Activated T-helper 1 cell treated with anti-CD3 and anti-CD28 coated beads, Interleukin-12 subunit alpha, Interleukin-12 subunit beta, Interleukin-2, Interleukin-4 antibody, amounts not matched to agents 30 ng/mL and 10 ng/mL and 1 ng/mL, durations not matched to agents 14 hours and 24 hours and 36 hours (primary cell): ENCODE data around the gene DOCK9. TPM values are rescaled to one million over a fixed set of nuclear protein-coding genes. Genes with fewer than 3 reads are reported as not detected.
"Not testable (repeated sequence)": the region's sequence is repeated elsewhere in the genome, so short reads cannot be mapped to it uniquely, and the experiment has no call there.

ENCODE experiments used
- DNase-seq: peaks from one replicate; pipeline ENCODE4 v3.0.0; 2021; ENCODE audit warnings: low spot score
- H3K27ac Mint-ChIP-seq: one replicate; pipeline ENCODE4 v1.8.0; 2021; ENCODE audit warnings: mild to moderate bottlenecking, mixed read lengths
- H3K27me3 Mint-ChIP-seq: one replicate; pipeline ENCODE4 v1.8.0; 2022; ENCODE audit warnings: mild to moderate bottlenecking, moderate library complexity, mixed read lengths; ENCODE audit not compliant: insufficient read depth
- H3K36me3 Mint-ChIP-seq: one replicate; pipeline ENCODE4 v1.8.0; 2021; ENCODE audit warnings: low read depth, mixed read lengths
- H3K4me1 Mint-ChIP-seq: one replicate; pipeline ENCODE4 v1.8.0; 2021; ENCODE audit warnings: low read depth, mixed read lengths
- H3K4me3 Mint-ChIP-seq: one replicate; pipeline ENCODE4 v1.8.0; 2021; ENCODE audit warnings: mild to moderate bottlenecking, moderate library complexity, mixed read lengths
- H3K9me3 Mint-ChIP-seq: one replicate; pipeline ENCODE4 v1.8.0; 2021; ENCODE audit warnings: mixed read lengths
- intact Hi-C: fragments of 100-400 bp; cut with micrococcal nuclease; formaldehyde crosslinking; loops from one replicate; pipeline ENCODE4 v1.15.1; 2024
- total RNA-seq: library from RNA; stranded (reverse); gene quantifications from 2 replicates; pipeline ENCODE4 v1.2.3, GENCODE V29; 2022

The DOCK9 gene
- total RNA-seq, 1 donor from 2014 or later, result 36.0 TPM

DNA sequence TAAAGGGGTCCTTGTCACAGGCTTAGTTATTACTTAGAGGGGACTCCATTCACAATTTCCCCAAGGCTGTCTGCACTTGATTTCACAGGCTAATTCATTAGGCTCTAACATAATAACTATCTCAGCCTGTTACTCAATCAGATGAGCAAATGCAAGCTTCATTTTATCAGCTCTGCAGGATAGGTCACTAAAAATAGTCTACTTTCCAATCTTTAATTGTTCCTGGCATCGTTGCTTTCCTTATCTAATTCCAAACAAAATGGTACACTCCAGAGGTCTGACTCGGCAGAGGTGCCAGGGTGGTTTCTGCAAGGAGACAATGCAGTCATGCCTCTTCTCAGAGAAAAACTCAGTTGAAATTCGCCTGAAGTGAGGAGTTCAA lies 155.6 kb downstream of the DOCK9 start:
- Mint-ChIP-seq H3K4me1 (peaks cover 8% of the 10 kb centered on the region), H3K9me3 (no peaks in the 10 kb centered on the region), H3K27ac (no peak overlapping the region), H3K36me3 (peaks cover 31% of the 10 kb centered on the region), H3K27me3 (no peaks in the 10 kb centered on the region), H3K4me3 (no peak overlapping the region)
- intact Hi-C loops, result no loop called here
- DNase-seq, result no peak

DNA sequence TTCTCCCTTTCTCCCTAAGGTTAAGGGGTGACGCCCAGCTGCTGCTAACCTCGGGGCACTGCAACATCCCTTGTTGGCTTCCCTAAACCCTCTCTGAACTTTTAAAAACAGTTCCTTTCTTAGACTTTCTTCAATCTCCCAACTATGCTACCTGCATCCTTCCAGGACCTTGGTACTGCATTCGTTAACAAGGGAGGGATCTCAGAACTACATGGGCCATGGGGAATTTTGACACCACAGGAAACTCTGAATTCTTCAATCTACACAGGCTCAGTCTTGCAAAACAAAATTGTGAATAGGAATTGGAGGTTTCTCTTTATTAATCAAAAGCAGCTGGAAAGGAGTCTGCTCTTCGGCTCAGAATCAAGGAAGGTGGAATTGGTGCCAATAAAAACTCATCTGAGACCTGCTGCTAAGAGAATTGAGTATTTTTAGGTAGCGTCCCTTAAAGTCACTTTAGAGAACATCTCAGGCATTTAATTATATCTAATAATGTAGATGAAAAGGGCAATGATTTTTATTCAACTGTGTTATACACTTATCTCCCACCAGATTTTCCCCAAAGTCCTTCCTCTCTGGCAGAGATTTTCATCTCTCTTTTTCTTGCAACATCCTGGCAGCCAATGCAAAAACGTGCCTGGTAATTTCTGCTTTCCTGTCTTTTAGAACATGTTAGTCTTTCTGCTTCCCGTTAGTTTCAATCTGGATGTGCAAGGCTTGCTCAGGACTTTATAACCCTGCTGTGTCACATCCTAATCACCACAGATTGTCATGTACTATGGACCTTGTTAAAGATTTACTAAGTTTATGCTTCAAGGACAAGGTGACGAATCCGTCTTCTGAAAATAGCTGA lies 156.3 kb downstream of the DOCK9 start:
- Mint-ChIP-seq H3K4me1 (peaks cover 7% of the 10 kb centered on the region), H3K36me3 (peaks cover 29% of the 10 kb centered on the region), H3K27me3 (no peaks in the 10 kb centered on the region), H3K4me3 (no peak overlapping the region), H3K27ac (no peak overlapping the region), H3K9me3 (no peaks in the 10 kb centered on the region)
- intact Hi-C loops, result no loop called here
- DNase-seq, result no peak

DNA sequence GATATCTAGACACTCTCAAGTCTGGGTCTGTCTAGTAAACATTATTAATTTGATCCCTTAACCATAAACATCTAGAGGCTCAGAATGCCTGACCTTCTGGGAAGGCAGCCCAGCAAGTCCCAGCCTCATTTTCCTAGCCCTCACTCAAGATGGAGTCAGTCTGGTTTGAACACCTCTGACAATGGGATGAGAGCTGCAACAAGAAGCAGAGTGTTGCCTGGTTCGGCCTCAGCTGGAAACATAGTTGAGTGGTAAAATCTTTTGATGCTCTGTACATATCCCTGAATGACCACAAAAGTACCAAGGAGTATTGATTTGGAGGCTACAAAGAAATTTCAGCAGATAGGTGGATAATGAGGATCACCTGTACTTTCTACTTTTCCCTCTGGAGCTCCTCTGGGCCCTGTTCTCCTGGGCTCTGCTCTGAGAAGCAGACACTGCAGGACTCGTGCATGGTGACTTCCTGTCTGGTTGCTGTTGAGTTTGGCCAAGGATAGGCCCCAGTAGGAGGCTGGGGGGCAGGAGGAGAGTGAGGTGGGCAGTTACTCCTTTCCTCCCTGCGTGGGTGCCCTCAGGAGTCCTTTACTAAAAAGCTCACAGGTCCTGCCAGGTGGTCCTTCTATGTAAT lies 157.0 kb downstream of the DOCK9 start:
- H3K4me1 Mint-ChIP-seq, result no peaks in the 10 kb centered on the region
- no peaks in the 10 kb centered on the region for H3K9me3 Mint-ChIP-seq
- intact Hi-C loops, result no loop called here
- H3K36me3 Mint-ChIP-seq, result peaks cover 26% of the 10 kb centered on the region
- H3K4me3 Mint-ChIP-seq, result no peak overlapping the region
- no peak overlapping the region for H3K27ac Mint-ChIP-seq
- no peaks in the 10 kb centered on the region for H3K27me3 Mint-ChIP-seq
- DNase-seq, result no peak

DNA sequence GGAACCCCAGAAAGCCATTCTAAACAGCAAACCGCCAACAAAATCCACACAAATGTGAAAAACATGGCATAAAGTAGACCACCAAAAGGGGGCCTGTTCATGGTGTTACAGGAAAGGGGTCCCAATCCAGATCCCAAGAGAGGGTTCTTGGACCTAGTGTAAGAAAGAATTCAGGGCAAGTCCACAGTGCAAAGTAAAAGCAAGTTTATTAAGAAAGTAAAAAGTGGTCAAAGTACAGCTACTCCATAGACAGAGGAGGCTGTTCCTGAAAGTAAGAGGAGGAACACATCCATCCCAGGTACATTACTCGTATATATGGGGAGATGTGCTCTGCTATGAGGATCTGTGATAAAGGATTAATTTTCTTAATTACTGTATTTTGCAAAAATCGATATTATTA lies 157.6 kb downstream of the DOCK9 start:
- no peaks in the 10 kb centered on the region for H3K27me3 Mint-ChIP-seq
- H3K27ac Mint-ChIP-seq, result no peak overlapping the region
- H3K4me1 Mint-ChIP-seq, result no peaks in the 10 kb centered on the region
- H3K9me3 Mint-ChIP-seq, result no peaks in the 10 kb centered on the region
- H3K4me3 Mint-ChIP-seq, result no peak overlapping the region
- peaks cover 26% of the 10 kb centered on the region for H3K36me3 Mint-ChIP-seq
- intact Hi-C loops, result no loop called here
- DNase-seq, result no peak

DNA sequence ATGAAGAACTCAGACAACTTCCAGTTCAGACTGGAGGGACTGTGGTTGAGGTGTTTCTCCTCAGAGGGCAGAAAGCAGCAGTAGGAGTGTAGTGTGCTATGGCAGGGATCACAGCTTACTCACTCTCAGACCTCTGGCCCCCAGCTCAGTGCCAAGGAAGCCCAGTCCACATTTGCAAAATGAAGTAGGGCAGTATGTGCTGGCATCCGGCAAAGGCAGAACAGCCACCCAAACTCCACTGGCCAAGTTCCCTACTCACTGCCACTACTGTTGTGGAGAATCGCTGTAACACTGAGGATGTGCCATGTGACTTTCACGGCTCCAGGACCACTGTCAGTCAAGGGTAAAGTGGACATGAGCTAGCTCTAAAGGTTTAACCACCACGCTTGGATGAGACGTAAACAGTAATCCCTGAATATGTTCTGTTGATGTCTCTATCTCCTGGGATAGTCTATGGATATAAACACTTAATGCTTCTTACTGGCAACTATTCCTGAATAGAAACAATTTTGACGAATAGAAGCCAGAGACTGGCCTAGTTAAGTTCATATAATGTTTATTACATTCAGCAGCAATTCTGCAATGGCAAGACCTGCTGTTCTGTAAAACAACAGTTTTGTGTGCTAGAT lies 158.4 kb downstream of the DOCK9 start:
- no peaks in the 10 kb centered on the region for H3K27me3 Mint-ChIP-seq
- H3K9me3 Mint-ChIP-seq, result no peaks in the 10 kb centered on the region
- no peak for DNase-seq
- intact Hi-C loops, result no loop called here
- no peak overlapping the region for H3K27ac Mint-ChIP-seq
- no peaks in the 10 kb centered on the region for H3K4me1 Mint-ChIP-seq
- peaks cover 21% of the 10 kb centered on the region for H3K36me3 Mint-ChIP-seq
- H3K4me3 Mint-ChIP-seq, result no peak overlapping the region

DNA sequence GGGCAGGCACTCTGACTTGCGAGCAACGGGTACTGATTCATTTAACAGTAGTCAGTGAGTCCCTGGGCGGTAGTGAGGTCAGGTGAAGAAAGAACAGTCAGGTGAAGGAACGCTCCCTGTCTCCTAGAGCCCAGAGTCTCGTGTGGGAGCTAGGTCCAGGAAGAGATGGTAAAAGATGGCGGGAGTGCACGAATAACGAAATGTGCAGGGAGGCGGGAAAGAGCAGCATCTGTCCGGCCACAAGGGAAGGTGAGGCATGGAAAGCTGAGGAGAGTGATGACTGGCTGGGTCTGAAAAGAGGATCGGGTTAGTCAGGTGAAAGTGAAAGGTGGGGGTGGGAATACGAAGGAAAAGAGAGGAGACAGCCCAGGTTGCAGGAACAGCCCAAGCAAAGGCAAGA lies 161.5 kb downstream of the DOCK9 start:
- Mint-ChIP-seq H3K27me3 (no peaks in the 10 kb centered on the region), H3K4me3 (no peak overlapping the region), H3K4me1 (no peaks in the 10 kb centered on the region), H3K27ac (no peak overlapping the region), H3K36me3 (peaks cover 8% of the 10 kb centered on the region), H3K9me3 (no peaks in the 10 kb centered on the region)
- DNase-seq, result no peak
- intact Hi-C loops, result no loop called here

DNA sequence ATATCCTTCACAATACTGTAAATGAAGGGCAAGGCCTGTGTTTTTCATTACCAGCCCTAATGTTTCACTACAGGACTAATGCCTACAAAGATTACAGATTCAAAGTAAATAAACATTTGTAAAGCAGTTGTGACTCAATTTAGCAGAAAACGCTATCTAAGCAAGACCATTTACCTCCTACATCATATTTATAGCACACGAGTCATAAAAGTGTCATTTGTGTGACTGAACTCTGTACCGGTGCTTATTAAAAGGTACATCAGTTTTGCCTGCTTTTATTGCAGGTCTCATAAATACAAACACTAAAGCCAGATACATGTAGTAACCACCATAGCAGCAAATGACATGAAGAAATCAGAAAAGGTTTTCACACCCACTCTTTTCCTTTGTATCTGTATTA lies 163.9 kb downstream of the DOCK9 start:
- no peaks in the 10 kb centered on the region for H3K4me1 Mint-ChIP-seq
- intact Hi-C loops, result no loop called here
- H3K27ac Mint-ChIP-seq, result no peak overlapping the region
- no peak for DNase-seq
- no peaks in the 10 kb centered on the region for H3K27me3 Mint-ChIP-seq
- peaks cover 18% of the 10 kb centered on the region for H3K36me3 Mint-ChIP-seq
- no peaks in the 10 kb centered on the region for H3K9me3 Mint-ChIP-seq
- no peak overlapping the region for H3K4me3 Mint-ChIP-seq

DNA sequence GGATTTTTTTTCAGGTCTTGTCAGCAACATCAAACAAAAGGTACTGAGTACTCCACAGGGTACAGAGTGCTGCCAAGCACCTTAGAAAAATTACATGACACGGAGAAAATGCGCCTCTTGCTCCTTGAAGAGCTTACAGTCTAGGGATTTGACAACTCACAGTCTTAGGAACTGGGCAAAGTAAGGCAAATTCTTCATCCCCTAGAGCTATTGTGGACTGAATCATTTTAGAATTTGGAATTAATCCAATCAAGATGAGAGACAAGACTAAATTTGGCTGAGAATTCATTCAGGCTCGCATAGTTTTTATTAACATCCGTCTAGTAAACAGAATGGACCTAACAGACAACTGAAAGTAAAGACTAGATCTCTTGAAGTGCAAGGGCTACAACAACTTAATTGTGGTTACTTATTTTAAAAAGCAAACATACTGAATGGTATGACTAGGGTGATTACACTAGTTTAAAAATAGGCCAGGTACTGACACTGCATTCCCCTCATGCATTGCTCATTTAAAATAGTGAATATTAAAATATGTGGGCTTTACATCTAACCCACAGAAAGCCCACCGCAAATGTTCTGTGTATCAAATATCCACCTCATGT lies 165.6 kb downstream of the DOCK9 start:
- H3K27ac Mint-ChIP-seq, H3K9me3 Mint-ChIP-seq, intact Hi-C loops, DNase-seq, H3K4me3 Mint-ChIP-seq, H3K4me1 Mint-ChIP-seq, H3K27me3 Mint-ChIP-seq: not testable (repeated sequence)
- H3K36me3 Mint-ChIP-seq, result peaks cover 19% of the 10 kb centered on the region

DNA sequence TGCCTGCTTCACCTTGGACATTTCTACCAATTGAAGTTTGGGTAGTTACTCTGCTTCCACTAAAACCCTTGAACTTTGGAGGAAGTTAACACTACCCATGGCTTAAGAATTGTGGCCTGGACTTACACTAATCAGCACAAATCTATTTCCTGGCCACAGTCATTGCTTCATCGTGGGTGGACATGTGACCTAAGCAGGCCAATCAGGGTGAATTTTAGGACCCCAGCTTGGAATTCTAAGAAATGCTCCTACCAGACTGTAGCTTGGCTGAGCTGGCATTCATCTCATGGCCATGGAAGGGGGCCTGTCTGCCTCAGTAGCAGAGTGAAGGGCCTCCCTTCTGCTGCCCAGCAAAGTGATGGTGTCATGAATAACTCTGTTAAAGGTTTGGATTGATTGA lies 167.1 kb downstream of the DOCK9 start:
- no peak overlapping the region for H3K4me3 Mint-ChIP-seq
- intact Hi-C loops, result no loop called here
- H3K27ac Mint-ChIP-seq, result no peak overlapping the region
- DNase-seq, result no peak
- no peaks in the 10 kb centered on the region for H3K4me1 Mint-ChIP-seq
- peaks cover 22% of the 10 kb centered on the region for H3K36me3 Mint-ChIP-seq
- H3K27me3 Mint-ChIP-seq, result no peaks in the 10 kb centered on the region
- H3K9me3 Mint-ChIP-seq, result no peaks in the 10 kb centered on the region

DNA sequence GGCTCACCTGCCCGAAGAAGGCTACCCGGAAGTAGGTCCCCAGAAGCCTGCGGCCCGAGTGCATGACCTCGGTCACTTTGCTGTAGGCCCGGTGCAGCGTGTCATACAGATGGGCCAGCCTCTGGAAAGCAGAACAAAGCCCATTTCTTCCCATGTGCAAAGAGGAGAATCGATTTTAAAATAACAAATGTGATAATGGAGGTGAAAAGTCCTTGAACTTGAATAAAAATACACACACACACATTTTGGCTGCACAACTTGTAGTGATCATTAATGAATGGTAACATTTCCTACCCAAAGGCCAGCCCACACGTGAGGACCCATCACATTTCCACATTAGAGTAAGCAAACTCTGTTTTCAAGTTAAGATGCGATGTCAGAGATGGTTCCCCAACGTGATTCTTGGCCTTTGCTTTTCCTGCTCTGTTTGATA lies 168.5 kb downstream of the DOCK9 start:
- no peak for DNase-seq
- H3K4me3 Mint-ChIP-seq, result no peak overlapping the region
- intact Hi-C loops, result no loop called here
- no peaks in the 10 kb centered on the region for H3K4me1 Mint-ChIP-seq
- H3K9me3 Mint-ChIP-seq, result no peaks in the 10 kb centered on the region
- H3K36me3 Mint-ChIP-seq, result peaks cover 27% of the 10 kb centered on the region
- no peaks in the 10 kb centered on the region for H3K27me3 Mint-ChIP-seq
- no peak overlapping the region for H3K27ac Mint-ChIP-seq

DNA sequence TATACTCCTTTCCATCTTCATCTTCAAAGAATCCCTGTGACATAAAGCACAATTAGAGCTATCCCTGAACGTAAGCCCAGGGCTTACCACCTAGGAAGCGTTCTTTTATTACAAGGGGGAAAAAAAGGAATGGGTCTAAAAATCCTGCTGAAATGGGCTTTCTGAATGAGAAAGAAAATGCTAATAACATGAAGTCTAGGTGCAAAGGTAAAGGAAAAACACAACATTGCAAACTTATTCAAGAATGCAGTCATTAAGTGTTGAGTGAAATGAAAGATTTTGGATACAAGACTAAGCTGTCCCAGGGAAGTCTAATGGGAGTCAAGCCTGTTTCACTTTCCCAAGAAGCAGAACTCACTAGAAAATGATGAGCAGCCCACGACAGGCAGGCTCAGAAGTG lies 170.1 kb downstream of the DOCK9 start:
- H3K4me3 Mint-ChIP-seq, result no peak overlapping the region
- intact Hi-C loops, result no loop called here

DNA sequence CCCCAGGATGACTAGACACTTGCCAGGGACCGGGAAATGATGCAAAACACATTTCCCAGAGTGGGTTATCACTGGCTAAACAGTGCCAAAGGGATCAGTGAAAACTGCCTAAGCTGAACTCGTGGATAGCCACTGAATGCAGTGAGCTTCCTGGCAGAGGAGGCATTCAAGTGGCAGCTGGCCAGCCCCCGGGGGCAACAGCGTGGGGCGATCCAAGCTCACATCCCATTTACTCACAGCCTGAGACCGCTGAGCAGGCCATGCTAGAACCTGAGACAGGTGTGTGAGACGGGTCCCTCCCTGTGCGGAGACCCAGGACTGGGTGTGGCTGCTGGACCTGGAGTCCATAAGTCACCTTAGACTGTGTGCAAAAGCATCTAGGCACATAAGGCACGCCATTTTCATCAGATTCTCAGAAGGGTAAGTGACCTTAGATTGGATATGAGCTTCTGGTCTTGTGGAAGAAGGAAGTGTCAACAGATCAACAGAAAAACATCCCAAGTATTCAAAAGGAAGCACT lies 173.5 kb downstream of the DOCK9 start:
- Mint-ChIP-seq H3K36me3 (peaks cover 22% of the 10 kb centered on the region), H3K27ac (no peak overlapping the region), H3K4me1 (no peaks in the 10 kb centered on the region), H3K27me3 (no peaks in the 10 kb centered on the region), H3K9me3 (no peaks in the 10 kb centered on the region), H3K4me3 (no peak overlapping the region)
- intact Hi-C loops, result no loop called here
- no peak for DNase-seq

More for the DNA sequence above, 170.1 kb downstream of the DOCK9 start:
- Mint-ChIP-seq H3K27ac (no peak overlapping the region), H3K27me3 (no peaks in the 10 kb centered on the region), H3K4me1 (no peaks in the 10 kb centered on the region), H3K36me3 (peaks cover 33% of the 10 kb centered on the region), H3K9me3 (no peaks in the 10 kb centered on the region)
- DNase-seq, result no peak

DNA sequence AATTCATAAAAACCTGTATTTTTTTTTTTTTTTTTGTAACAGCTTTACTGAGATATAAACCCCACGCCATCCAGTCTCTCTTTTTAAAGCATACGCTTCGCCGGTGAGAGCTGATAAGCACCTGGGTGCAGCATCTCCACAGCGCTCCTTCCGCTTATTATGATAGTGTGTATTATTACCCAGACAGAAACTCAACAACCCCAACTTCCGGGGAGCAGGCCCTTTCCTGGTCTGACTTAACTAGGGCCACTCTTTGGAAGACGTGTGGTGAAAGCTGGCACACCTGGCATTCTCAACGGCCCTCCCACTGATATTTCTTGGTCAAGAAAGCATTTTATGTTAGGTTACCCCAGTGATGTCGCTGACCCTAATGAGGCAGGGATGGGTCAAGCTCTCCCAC lies 173.9 kb downstream of the DOCK9 start:
- no peak overlapping the region for H3K27ac Mint-ChIP-seq
- H3K9me3 Mint-ChIP-seq, result no peaks in the 10 kb centered on the region
- H3K4me1 Mint-ChIP-seq, result no peaks in the 10 kb centered on the region
- no peak for DNase-seq
- intact Hi-C loops, result no loop called here
- no peaks in the 10 kb centered on the region for H3K27me3 Mint-ChIP-seq
- H3K4me3 Mint-ChIP-seq, result no peak overlapping the region
- peaks cover 24% of the 10 kb centered on the region for H3K36me3 Mint-ChIP-seq
